Astrocyte (in vitro differentiated cells and primary cell): ENCODE measurements around the gene RNF125. TPM values are rescaled to one million over a fixed set of nuclear protein-coding genes. Genes with fewer than 3 reads are reported as not detected.

Experiments
- DNase-seq: peaks from one replicate; pipeline ENCODE4 v3.0.0-alpha.2; 2010; ENCODE audit warnings: low read depth
- FAIRE-seq: peaks from 2 replicates; lab custom pipeline; 2011; peaks lifted over from hg19 to GRCh38; lab: Jason Lieb, UNC
- H2AFZ ChIP-seq: 2 replicates; pipeline ENCODE4 v1.6.0; 2012; ENCODE audit warnings: low read depth, low read length, inconsistent platforms
- H3K27ac ChIP-seq: 2 replicates; pipeline ENCODE4 v1.5.1; 2011; ENCODE audit warnings: low read depth, low read length, inconsistent platforms
- H3K27me3 ChIP-seq: 2 replicates; pipeline ENCODE4 v1.6.0; 2011; ENCODE audit warnings: low read length, inconsistent platforms; ENCODE audit not compliant: insufficient read depth
- H3K36me3 ChIP-seq: 2 replicates; pipeline ENCODE4 v1.5.1; 2011; ENCODE audit warnings: low read length, inconsistent platforms; ENCODE audit not compliant: insufficient read depth
- H3K4me1 ChIP-seq: 2 replicates; pipeline ENCODE4 v1.5.1; 2011; ENCODE audit warnings: low read length, inconsistent platforms; ENCODE audit not compliant: insufficient read depth
- H3K4me2 ChIP-seq: 2 replicates; pipeline ENCODE4 v1.6.0; 2012; ENCODE audit warnings: low read length, inconsistent platforms
- H3K4me3 ChIP-seq: 2 replicates; pipeline ENCODE4 v1.5.1; 2011; ENCODE audit warnings: low read depth, mild to moderate bottlenecking, low read length, inconsistent platforms; ENCODE audit not compliant: insufficient read depth
- H3K79me2 ChIP-seq: 2 replicates; pipeline ENCODE4 v1.6.0; 2012; ENCODE audit warnings: mild to moderate bottlenecking, low read length, inconsistent platforms; ENCODE audit not compliant: insufficient read depth
- H3K9ac ChIP-seq: 2 replicates; pipeline ENCODE4 v1.6.0; 2012; ENCODE audit warnings: mild to moderate bottlenecking, low read length, inconsistent platforms
- H3K9me3 ChIP-seq: 2 replicates; pipeline ENCODE4 v1.5.1; 2012; ENCODE audit warnings: low read depth, mild to moderate bottlenecking, low read length, inconsistent platforms; ENCODE audit not compliant: insufficient read depth
- H4K20me1 ChIP-seq: 2 replicates; pipeline ENCODE4 v1.6.0; 2012; ENCODE audit warnings: low read length, inconsistent platforms; ENCODE audit not compliant: insufficient read depth
- H3K27ac Mint-ChIP-seq: one replicate; pipeline ENCODE4 v1.8.0; 2021; ENCODE audit warnings: mild to moderate bottlenecking, mixed read lengths; ENCODE audit not compliant: unreplicated experiment
- H3K27me3 Mint-ChIP-seq: one replicate; pipeline ENCODE4 v1.8.0; 2021; ENCODE audit warnings: low read depth, mixed read lengths; ENCODE audit not compliant: unreplicated experiment
- H3K36me3 Mint-ChIP-seq: one replicate; pipeline ENCODE4 v1.8.0; 2021; ENCODE audit warnings: low read depth, mixed read lengths; ENCODE audit not compliant: unreplicated experiment
- H3K4me1 Mint-ChIP-seq: one replicate; pipeline ENCODE4 v1.8.0; 2021; ENCODE audit warnings: low read depth, mixed read lengths; ENCODE audit not compliant: unreplicated experiment
- H3K4me3 Mint-ChIP-seq: one replicate; pipeline ENCODE4 v1.8.0; 2021; ENCODE audit warnings: mild to moderate bottlenecking, moderate library complexity, mixed read lengths; ENCODE audit not compliant: unreplicated experiment
- H3K9me3 Mint-ChIP-seq: one replicate; pipeline ENCODE4 v1.8.0; 2021; ENCODE audit warnings: mild to moderate bottlenecking, mixed read lengths; ENCODE audit not compliant: unreplicated experiment
- CTCF ChIP-seq: IDR thresholded peaks from 2 replicates; pipeline ENCODE4 v1.5.1; 2011; ENCODE audit warnings: low read depth, mild to moderate bottlenecking, inconsistent platforms, low read length, moderate library complexity; ENCODE audit not compliant: insufficient read depth
- EZH2 ChIP-seq: IDR thresholded peaks from 2 replicates; pipeline ENCODE4 v1.6.1; 2012; ENCODE audit warnings: mild to moderate bottlenecking, low read length, inconsistent platforms; ENCODE audit not compliant: insufficient read depth
- total RNA-seq: library from RNA; stranded (reverse); gene quantifications from 2 replicates; pipeline ENCODE4 v1.2.1, GENCODE V29; 2021

Gene RNF125
- total RNA-seq, 1 donor from 2014 or later, result 1.9 TPM

GRCh38 chr18:32114293-32114942, 95.8 kb downstream of the RNF125 start:
- H3K9me3 Mint-ChIP-seq, result no peaks in the 10 kb centered on the region
- Histone ChIP-seq H3K9me3 (no peaks in the 10 kb centered on the region), H3K27me3 (no peaks in the 10 kb centered on the region), H2AFZ (no peak overlapping the region), H3K4me3 (no peak overlapping the region), H3K4me2 (no peak overlapping the region), H4K20me1 (peaks cover 16% of the 10 kb centered on the region), H3K27ac (no peak overlapping the region), H3K9ac (no peak overlapping the region), H3K36me3 (peaks cover 3% of the 10 kb centered on the region), H3K79me2 (peaks cover 60% of the 10 kb centered on the region), H3K4me1 (no peaks in the 10 kb centered on the region)
- no peaks in the 10 kb centered on the region for H3K4me1 Mint-ChIP-seq
- TF ChIP-seq CTCF (no peak), EZH2 (no peak)
- H3K27ac Mint-ChIP-seq, result no peak overlapping the region
- FAIRE-seq, result no peak
- no peak for DNase-seq
- peaks cover 6% of the 10 kb centered on the region for H3K36me3 Mint-ChIP-seq
- no peaks in the 10 kb centered on the region for H3K27me3 Mint-ChIP-seq
- no peak overlapping the region for H3K4me3 Mint-ChIP-seq

- Mint-ChIP-seq H3K4me3 (no peak overlapping the region), H3K9me3 (no peaks in the 10 kb centered on the region), H3K27ac (no peak overlapping the region), H3K27me3 (no peaks in the 10 kb centered on the region), H3K36me3 (no peaks in the 10 kb centered on the region), H3K4me1 (no peaks in the 10 kb centered on the region)
- Histone ChIP-seq H3K9me3 (no peaks in the 10 kb centered on the region), H3K4me1 (no peaks in the 10 kb centered on the region), H3K4me2 (no peak overlapping the region), H3K36me3 (peaks cover 3% of the 10 kb centered on the region), H3K27ac (no peak overlapping the region), H3K79me2 (peaks cover 7% of the 10 kb centered on the region), H2AFZ (no peak overlapping the region), H3K4me3 (no peak overlapping the region), H4K20me1 (peaks cover 4% of the 10 kb centered on the region), H3K27me3 (no peaks in the 10 kb centered on the region), H3K9ac (no peak overlapping the region)
- TF ChIP-seq CTCF, result no peak
- no peak for TF ChIP-seq EZH2
- FAIRE-seq (no peak), DNase-seq (no peak)
These were observed 103.4 kb downstream of the RNF125 start for GRCh38 chr18:32122039-32122438.

Other genes with a start within 250 kb of the RNF125 start
- gene TRAPPC8, start 75.7 kb upstream of the RNF125 start, total RNA-seq, result 27.1 and 31.5 TPM in 2 replicates
- 15.4 and 16.3 TPM in 2 replicates for gene RNF138, start 73.0 kb downstream of the RNF125 start, total RNA-seq
- gene MEP1B, start 171.2 kb downstream of the RNF125 start, total RNA-seq, result not detected in 2 replicates